ENCODE measurements around the gene DISP2. TPM values are rescaled to one million over a fixed set of nuclear protein-coding genes. Genes with fewer than 3 reads are reported as not detected.

DISP2 gene, protein sequence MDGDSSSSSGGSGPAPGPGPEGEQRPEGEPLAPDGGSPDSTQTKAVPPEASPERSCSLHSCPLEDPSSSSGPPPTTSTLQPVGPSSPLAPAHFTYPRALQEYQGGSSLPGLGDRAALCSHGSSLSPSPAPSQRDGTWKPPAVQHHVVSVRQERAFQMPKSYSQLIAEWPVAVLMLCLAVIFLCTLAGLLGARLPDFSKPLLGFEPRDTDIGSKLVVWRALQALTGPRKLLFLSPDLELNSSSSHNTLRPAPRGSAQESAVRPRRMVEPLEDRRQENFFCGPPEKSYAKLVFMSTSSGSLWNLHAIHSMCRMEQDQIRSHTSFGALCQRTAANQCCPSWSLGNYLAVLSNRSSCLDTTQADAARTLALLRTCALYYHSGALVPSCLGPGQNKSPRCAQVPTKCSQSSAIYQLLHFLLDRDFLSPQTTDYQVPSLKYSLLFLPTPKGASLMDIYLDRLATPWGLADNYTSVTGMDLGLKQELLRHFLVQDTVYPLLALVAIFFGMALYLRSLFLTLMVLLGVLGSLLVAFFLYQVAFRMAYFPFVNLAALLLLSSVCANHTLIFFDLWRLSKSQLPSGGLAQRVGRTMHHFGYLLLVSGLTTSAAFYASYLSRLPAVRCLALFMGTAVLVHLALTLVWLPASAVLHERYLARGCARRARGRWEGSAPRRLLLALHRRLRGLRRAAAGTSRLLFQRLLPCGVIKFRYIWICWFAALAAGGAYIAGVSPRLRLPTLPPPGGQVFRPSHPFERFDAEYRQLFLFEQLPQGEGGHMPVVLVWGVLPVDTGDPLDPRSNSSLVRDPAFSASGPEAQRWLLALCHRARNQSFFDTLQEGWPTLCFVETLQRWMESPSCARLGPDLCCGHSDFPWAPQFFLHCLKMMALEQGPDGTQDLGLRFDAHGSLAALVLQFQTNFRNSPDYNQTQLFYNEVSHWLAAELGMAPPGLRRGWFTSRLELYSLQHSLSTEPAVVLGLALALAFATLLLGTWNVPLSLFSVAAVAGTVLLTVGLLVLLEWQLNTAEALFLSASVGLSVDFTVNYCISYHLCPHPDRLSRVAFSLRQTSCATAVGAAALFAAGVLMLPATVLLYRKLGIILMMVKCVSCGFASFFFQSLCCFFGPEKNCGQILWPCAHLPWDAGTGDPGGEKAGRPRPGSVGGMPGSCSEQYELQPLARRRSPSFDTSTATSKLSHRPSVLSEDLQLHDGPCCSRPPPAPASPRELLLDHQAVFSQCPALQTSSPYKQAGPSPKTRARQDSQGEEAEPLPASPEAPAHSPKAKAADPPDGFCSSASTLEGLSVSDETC (N-terminal part only)
- 0.74 TPM for total RNA-seq

DNA sequence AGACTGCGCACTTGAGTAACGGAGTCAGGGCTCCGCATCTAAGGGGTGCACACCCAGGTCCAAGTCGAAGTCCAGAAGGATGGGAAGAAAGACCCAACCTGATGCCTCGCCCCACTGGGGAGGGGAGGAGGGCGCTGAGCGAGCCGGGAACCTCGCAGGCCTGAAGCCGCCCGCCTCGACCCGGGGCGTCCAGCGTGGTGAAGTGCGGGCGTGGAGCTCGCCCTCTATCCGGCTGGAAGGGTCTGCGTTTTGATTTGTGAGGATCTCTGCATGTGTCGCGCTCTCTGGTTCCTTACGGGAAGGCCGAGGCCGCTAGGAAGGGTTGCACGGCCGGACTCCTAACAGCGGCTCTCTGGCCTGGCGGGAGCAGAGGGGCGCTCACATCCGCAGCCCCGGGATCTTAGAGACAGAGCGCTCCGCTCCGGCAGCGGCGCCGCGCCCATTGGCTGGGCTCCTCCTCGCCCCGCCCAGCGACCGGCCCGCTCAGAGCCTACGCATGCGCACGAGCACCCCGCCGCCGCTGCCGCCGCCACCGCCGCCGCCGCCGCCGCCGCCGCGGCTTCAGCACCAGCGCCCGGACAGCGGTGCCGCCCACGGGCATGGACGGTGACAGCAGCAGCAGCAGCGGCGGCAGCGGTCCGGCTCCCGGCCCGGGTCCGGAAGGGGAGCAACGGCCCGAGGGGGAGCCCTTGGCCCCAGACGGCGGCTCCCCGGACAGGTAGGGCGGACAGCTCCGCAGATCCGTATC is at the start of gene DISP2:
TSS of gene DISP2 (plus strand) at position 497 of the 748 bp plus-strand sequence. CDS start at position 600, 103 bp downstream.
- no peaks in the 10 kb centered on the region for H3K9me3 ChIP-seq
- no peak within 1 kb of the TSS for H3K27ac ChIP-seq
- no peaks in the 10 kb centered on the region for H3K27me3 ChIP-seq
- intact Hi-C loops (cut with DNase I), result no loop called here
- TF ChIP-seq POLR2A (IDR thresholded peaks at IDR 0.05) (no peak), POLR2AphosphoS5 (IDR thresholded peaks at IDR 0.05; ENCODE audit: insufficient read depth in 1 of 2, low read depth in 1 of 2) (no peak)
- TF ChIP-seq, protein P1, sequence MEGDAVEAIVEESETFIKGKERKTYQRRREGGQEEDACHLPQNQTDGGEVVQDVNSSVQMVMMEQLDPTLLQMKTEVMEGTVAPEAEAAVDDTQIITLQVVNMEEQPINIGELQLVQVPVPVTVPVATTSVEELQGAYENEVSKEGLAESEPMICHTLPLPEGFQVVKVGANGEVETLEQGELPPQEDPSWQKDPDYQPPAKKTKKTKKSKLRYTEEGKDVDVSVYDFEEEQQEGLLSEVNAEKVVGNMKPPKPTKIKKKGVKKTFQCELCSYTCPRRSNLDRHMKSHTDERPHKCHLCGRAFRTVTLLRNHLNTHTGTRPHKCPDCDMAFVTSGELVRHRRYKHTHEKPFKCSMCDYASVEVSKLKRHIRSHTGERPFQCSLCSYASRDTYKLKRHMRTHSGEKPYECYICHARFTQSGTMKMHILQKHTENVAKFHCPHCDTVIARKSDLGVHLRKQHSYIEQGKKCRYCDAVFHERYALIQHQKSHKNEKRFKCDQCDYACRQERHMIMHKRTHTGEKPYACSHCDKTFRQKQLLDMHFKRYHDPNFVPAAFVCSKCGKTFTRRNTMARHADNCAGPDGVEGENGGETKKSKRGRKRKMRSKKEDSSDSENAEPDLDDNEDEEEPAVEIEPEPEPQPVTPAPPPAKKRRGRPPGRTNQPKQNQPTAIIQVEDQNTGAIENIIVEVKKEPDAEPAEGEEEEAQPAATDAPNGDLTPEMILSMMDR (IDR thresholded peaks at IDR 0.05), result no peak
- DNase-seq (ENCODE audit: extremely low spot score in 2 of 2), result no peak
- H3K4me3 ChIP-seq, result peak within 1 kb of the TSS; percentile 48 to 53
- no peaks in the 10 kb centered on the region for H3K36me3 ChIP-seq
- H3K4me1 ChIP-seq, result peaks cover 14% of the 10 kb centered on the region

DNA sequence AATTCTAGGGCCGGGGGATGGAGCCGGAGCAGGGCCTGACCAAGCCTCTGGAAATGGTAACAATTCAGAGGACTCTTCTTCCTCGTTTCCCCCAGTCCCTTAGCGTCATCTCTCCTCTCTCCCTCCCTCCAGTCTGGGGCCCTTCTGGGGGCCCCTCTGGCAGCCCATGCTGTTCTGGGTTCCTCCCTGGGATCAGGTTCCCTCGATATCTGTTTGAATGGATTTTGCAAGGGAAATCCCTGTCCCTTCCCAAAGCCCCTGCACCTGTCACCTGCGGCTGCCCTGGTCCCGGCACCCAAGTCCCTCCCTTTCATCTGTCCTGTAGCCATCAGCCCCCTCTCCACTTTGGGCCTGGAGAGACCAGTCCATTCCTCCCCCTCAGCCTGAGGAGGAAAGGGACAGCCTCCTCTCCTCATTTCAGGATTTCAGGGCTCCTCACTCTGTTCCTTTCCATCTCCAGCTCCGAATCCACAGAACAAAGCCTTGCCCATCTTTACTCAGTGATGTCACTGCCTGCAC is 48.6 kb upstream of the DISP2 start:
- no peak for DNase-seq (ENCODE audit: extremely low spot score in 2 of 2)
- H3K4me3 ChIP-seq, result no peak overlapping the region
- no peaks in the 10 kb centered on the region for H3K36me3 ChIP-seq
- no peaks in the 10 kb centered on the region for H3K4me1 ChIP-seq
- intact Hi-C loops (cut with DNase I), result no loop called here
- H3K27me3 ChIP-seq, result no peaks in the 10 kb centered on the region
- no peak overlapping the region for H3K27ac ChIP-seq
- no peaks in the 10 kb centered on the region for H3K9me3 ChIP-seq
- TF ChIP-seq POLR2AphosphoS5 (IDR thresholded peaks at IDR 0.05; ENCODE audit: insufficient read depth in 1 of 2, low read depth in 1 of 2) (no peak), POLR2A (IDR thresholded peaks at IDR 0.05) (no peak)
- TF ChIP-seq, protein P1 (IDR thresholded peaks at IDR 0.05), result no peak

DNA sequence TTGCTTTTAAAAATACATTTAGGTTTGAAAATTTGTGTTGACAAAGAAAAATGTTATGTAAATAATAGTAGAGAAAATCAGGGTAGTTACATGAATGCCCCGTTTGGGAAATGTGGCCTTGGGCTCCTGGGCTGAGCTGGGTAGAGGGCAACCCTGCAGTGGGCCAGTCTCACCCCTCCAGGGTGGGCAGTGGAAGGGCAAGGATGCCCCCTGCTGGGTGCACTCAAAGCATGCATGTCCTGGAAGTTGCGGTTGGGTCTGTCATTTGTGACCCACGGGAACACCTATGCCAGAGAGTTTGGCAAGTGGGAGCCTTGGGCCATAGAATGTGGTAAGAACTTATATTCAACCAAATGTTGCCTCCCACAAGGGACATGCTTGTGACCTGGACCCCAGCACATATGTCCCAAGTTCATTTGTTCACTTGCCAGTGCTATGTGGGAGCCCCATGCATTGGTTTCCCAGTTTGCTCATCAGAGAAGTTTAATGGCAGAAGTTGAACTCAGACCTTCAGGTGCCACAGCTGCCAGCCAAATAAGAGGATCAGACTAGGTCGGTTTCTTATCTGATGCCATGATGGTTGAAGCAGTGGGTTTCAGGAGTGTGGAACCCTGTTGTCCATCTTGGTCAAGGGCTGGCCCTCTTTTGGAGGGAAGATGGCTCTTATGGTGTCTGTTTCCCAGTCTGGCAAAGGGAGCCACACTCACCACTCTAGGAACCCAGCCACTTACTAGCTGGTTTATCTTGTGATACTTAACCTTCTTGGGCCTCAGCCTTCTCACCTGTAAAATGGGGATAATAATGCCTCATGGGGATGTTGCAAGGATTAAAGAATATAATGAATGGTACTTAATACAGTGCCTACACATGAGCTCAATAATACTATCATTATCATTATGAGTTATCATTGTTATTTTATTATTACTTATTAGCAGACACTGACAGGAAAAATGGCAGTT is 47.7 kb upstream of the DISP2 start:
- intact Hi-C loops (cut with DNase I), result no loop called here
- Histone ChIP-seq H3K9me3 (no peaks in the 10 kb centered on the region), H3K27me3 (no peaks in the 10 kb centered on the region), H3K4me1 (no peaks in the 10 kb centered on the region), H3K27ac (no peak overlapping the region), H3K4me3 (no peak overlapping the region), H3K36me3 (no peaks in the 10 kb centered on the region)
- TF ChIP-seq, protein P1 (IDR thresholded peaks at IDR 0.05), result peak; percentile 35 to 41 (median 36)
- no peak for TF ChIP-seq POLR2AphosphoS5 (IDR thresholded peaks at IDR 0.05; ENCODE audit: insufficient read depth in 1 of 2, low read depth in 1 of 2)
- no peak for DNase-seq (ENCODE audit: extremely low spot score in 2 of 2)
